SU-DHL-6 (cell line): ENCODE data around the gene TASL.

Experiments
- H2AFZ ChIP-seq: fragments of 200-600 bp; sonication (generic); 2 replicates; pipeline ENCODE4 v1.6.1; 2014; ENCODE audit warnings: low read depth, mild to moderate bottlenecking, moderate library complexity, mixed read lengths, antibody characterized with exemption, low read length; ENCODE audit not compliant: severe bottlenecking
- H3F3A ChIP-seq: fragments of 200-600 bp; shearing (Covaris generic); 2 replicates; pipeline ENCODE4 v1.6.0; 2016; ENCODE audit warnings: antibody characterized with exemption, mild to moderate bottlenecking; ENCODE audit not compliant: insufficient read depth
- H3K27ac ChIP-seq: fragments of 200-600 bp; sonication (generic); 2 replicates; pipeline ENCODE4 v1.5.1; 2016; ENCODE audit warnings: low read depth, mild to moderate bottlenecking, low read length, moderate library complexity, mixed read lengths
- H3K27me3 ChIP-seq: fragments of 200-600 bp; sonication (generic), shearing (Covaris generic); 2 replicates; pipeline ENCODE4 v1.6.0; 2014; ENCODE audit warnings: mild to moderate bottlenecking, low read length
- H3K36me3 ChIP-seq: fragments of 200-600 bp; sonication (generic); 2 replicates; pipeline ENCODE4 v1.6.1; 2014; ENCODE audit warnings: mild to moderate bottlenecking, low read length, mixed read lengths
- H3K4me2 ChIP-seq: fragments of 300-600, 200-600 bp; shearing (Covaris generic), sonication (generic); 2 replicates; pipeline ENCODE4 v1.6.0; 2014; ENCODE audit warnings: low read length, low read depth, mild to moderate bottlenecking; ENCODE audit not compliant: poor library complexity, severe bottlenecking
- H3K4me3 ChIP-seq: fragments of 200-600 bp; sonication (generic); 2 replicates; pipeline ENCODE4 v1.5.1; 2014; ENCODE audit warnings: antibody characterized with exemption, low read length, mild to moderate bottlenecking, mixed read lengths; ENCODE audit not compliant: insufficient read depth, poor library complexity, severe bottlenecking
- H3K79me2 ChIP-seq: fragments of 200-600 bp; sonication (generic); 2 replicates; pipeline ENCODE4 v1.6.1; 2014; ENCODE audit warnings: mild to moderate bottlenecking, low read length, moderate library complexity; ENCODE audit not compliant: insufficient read depth
- H3K9ac ChIP-seq: fragments of 200-600 bp; sonication (generic); 2 replicates; pipeline ENCODE4 v1.7.0; 2014; ENCODE audit warnings: mild to moderate bottlenecking, low read length
- H3K9me2 ChIP-seq: fragments of 200-600 bp; sonication (generic); replicated peaks from 2 replicates; pipeline ENCODE4 v1.6.1; 2014; ENCODE audit warnings: low read length; ENCODE audit not compliant: insufficient read depth
- H3K9me3 ChIP-seq: fragments of 200-600 bp; sonication (generic); 2 replicates; pipeline ENCODE4 v1.6.1; 2014; ENCODE audit warnings: low read length, mixed read lengths; ENCODE audit not compliant: insufficient read depth
- H4K20me1 ChIP-seq: fragments of 200-600 bp; sonication (generic); 2 replicates; pipeline ENCODE4 v1.6.1; 2014; ENCODE audit warnings: low read depth, mild to moderate bottlenecking, antibody characterized with exemption, low read length, moderate library complexity, mixed read lengths
- EZH2phosphoT487 ChIP-seq: fragments of 200-600 bp; sonication (generic), shearing (Covaris generic); conservative IDR thresholded peaks from 2 replicates; pipeline ENCODE4 v1.6.1; 2018; ENCODE audit warnings: mild to moderate bottlenecking, antibody characterized with exemption, low read length, moderate library complexity, mixed read lengths
- TF ChIP-seq, protein P1 (sequence below): fragments of 200-600 bp; sonication (generic); IDR thresholded peaks from one replicate; pipeline ENCODE4 v1.5.1; 2017; ENCODE audit warnings: antibody characterized with exemption, mild to moderate bottlenecking, low read length, moderate library complexity; ENCODE audit not compliant: insufficient read depth, poor library complexity, severe bottlenecking

TASL gene

DNA sequence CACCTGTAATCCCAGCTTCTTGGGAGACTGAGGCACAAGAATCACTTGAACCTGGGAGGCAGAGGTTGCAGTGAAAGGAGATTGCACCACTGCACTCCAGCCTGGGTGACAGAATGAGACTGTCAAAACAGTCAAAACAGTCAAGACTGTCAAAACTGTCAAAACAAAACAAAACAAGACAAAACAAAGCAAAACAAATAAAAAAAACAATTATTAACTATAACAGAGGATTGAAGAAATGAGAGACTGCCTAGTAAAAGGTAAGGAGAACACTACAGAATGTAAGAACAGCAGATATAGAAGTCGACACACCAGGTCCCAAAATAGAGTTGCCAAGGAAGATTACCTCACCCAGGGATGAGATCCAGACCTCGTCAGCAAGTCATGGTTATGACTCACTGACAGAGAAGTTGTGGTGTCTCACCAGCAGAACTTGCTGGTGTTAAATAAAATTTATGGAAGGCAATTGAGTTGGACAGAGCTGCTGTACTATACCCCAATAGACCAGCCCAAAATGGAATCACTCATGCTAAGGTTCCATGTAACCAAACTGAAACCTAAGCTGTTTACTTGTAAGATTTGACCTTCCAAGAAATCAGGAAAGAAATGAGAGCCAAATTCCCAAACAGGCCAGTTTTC lies 43.5 kb upstream of the TASL start:
- no peaks in the 10 kb centered on the region for H3K27me3 ChIP-seq
- H3K4me2 ChIP-seq, result no peak overlapping the region
- no peak for TF ChIP-seq EZH2phosphoT487
- TF ChIP-seq, protein P1, sequence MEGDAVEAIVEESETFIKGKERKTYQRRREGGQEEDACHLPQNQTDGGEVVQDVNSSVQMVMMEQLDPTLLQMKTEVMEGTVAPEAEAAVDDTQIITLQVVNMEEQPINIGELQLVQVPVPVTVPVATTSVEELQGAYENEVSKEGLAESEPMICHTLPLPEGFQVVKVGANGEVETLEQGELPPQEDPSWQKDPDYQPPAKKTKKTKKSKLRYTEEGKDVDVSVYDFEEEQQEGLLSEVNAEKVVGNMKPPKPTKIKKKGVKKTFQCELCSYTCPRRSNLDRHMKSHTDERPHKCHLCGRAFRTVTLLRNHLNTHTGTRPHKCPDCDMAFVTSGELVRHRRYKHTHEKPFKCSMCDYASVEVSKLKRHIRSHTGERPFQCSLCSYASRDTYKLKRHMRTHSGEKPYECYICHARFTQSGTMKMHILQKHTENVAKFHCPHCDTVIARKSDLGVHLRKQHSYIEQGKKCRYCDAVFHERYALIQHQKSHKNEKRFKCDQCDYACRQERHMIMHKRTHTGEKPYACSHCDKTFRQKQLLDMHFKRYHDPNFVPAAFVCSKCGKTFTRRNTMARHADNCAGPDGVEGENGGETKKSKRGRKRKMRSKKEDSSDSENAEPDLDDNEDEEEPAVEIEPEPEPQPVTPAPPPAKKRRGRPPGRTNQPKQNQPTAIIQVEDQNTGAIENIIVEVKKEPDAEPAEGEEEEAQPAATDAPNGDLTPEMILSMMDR, result no peak
- H3K36me3 ChIP-seq, result no peaks in the 10 kb centered on the region
- H3K4me3 ChIP-seq, result no peak overlapping the region
- H3F3A ChIP-seq, result no peaks in the 10 kb centered on the region
- no peak overlapping the region for H3K27ac ChIP-seq
- H3K9me3 ChIP-seq, result no peaks in the 10 kb centered on the region
- no peak overlapping the region for H2AFZ ChIP-seq
- no peaks in the 10 kb centered on the region for H3K9me2 ChIP-seq
- no peaks in the 10 kb centered on the region for H4K20me1 ChIP-seq
- no peak overlapping the region for H3K9ac ChIP-seq
- no peaks in the 10 kb centered on the region for H3K79me2 ChIP-seq

DNA sequence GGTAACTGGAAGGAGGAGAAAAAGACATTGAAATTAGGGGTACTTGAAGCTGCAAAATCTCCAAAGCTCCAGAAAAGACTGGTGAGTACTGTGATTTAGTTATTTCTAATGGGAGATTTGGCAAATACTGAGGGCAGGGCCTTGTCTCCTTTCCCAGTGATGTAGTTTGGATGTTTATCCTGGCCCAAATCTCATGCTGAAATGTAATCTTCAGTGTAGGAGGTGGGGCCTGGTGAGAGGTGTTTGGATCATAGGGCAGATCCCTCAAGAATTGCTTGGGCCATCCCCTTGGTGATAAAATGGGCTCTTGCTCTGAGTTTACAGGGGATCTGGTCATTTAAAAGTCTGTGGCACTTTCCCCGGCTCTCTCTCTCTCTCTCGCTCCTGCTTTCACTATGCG lies 42.6 kb upstream of the TASL start:
- Histone ChIP-seq H3K4me3 (no peak overlapping the region), H3K9me2 (no peaks in the 10 kb centered on the region), H4K20me1 (no peaks in the 10 kb centered on the region), H2AFZ (no peak overlapping the region), H3K27me3 (no peaks in the 10 kb centered on the region), H3K9ac (no peak overlapping the region), H3K4me2 (no peak overlapping the region), H3F3A (no peaks in the 10 kb centered on the region), H3K36me3 (no peaks in the 10 kb centered on the region), H3K27ac (no peak overlapping the region), H3K9me3 (no peaks in the 10 kb centered on the region), H3K79me2 (no peaks in the 10 kb centered on the region)
- TF ChIP-seq, protein P1, result no peak
- TF ChIP-seq EZH2phosphoT487, result no peak

DNA sequence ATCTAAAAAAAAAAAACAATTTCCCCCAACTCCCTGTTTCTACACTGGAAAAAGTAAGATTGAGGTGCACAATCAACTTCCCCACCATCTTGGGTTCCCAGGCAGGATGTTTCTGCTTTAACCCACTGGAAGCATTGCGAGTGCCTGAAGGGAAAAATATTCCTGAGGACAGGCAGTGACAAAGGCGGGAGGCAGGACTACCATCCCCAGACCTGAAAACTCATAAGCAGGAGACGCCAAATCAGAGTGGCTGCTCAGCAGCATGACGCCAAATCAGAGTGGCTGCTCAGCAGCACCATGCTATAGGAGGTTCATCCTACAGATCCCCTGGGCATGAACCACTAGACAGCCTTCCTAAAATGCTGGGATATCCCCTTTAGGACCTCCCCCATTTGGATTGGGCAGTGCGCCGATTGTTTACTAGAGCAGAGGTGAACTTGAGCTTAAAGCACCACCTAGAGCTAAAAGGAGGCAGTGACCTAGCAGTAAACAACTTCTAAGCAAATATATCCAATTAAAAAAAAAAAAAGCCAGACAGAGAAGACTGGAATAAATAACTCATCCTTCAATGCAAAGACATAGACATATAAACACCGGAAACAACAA lies 40.7 kb upstream of the TASL start:
- H3K4me3 ChIP-seq, result no peak overlapping the region
- TF ChIP-seq, protein P1, result no peak
- TF ChIP-seq EZH2phosphoT487, result no peak
- H3K27me3 ChIP-seq, result no peaks in the 10 kb centered on the region
- H4K20me1 ChIP-seq, result no peaks in the 10 kb centered on the region
- H3K27ac ChIP-seq, result no peak overlapping the region
- H2AFZ ChIP-seq, result no peak overlapping the region
- no peaks in the 10 kb centered on the region for H3K79me2 ChIP-seq
- H3F3A ChIP-seq, result no peaks in the 10 kb centered on the region
- no peak overlapping the region for H3K4me2 ChIP-seq
- H3K36me3 ChIP-seq, result no peaks in the 10 kb centered on the region
- H3K9me3 ChIP-seq, result no peaks in the 10 kb centered on the region
- H3K9ac ChIP-seq, result no peak overlapping the region
- no peaks in the 10 kb centered on the region for H3K9me2 ChIP-seq
